Hepatocyte (in vitro differentiated cells): ENCODE results near the gene WDPCP.

ENCODE experiments used
- CTCF ChIP-seq: fragments of 200-600 bp; sonication (generic); IDR thresholded peaks from 2 replicates; pipeline ENCODE4 v1.5.1; 2016; ENCODE audit warnings: antibody characterized with exemption, mild to moderate bottlenecking; ENCODE audit not compliant: poor library complexity
- EZH2 ChIP-seq: fragments of 200-600 bp; sonication (generic); IDR thresholded peaks from 2 replicates; pipeline ENCODE4 v1.6.1; 2016; ENCODE audit warnings: antibody characterized with exemption, mild to moderate bottlenecking, borderline replicate concordance
- EZH2phosphoT487 ChIP-seq: fragments of 200-600 bp; sonication (generic); IDR thresholded peaks from one replicate; pipeline ENCODE4 v1.6.1; 2018; ENCODE audit warnings: antibody characterized with exemption, mild to moderate bottlenecking, low read depth, moderate library complexity; ENCODE audit not compliant: unreplicated experiment, severe bottlenecking

- TF ChIP-seq CTCF (no peak), EZH2 (no peak), EZH2phosphoT487 (no peak)
Observed at GRCh38 chr2:63484481-63484880, 103.8 kb downstream of the WDPCP start.
